ENCODE data around the gene KRTAP5-10.
"Not testable (repeated sequence)": the region's sequence is repeated elsewhere in the genome, so short reads cannot be mapped to it uniquely, and the experiment has no call there.

KRTAP5-10 gene

GRCh38 chr11:71615003-71615402, 49.6 kb downstream of the KRTAP5-10 start:
- not testable (repeated sequence) for H3K4me3 ChIP-seq (ENCODE audit: low read length)
